Natural killer cell (primary cell): ENCODE data around the gene TRAF7. TPM values are rescaled to one million over a fixed set of nuclear protein-coding genes. Genes with fewer than 3 reads are reported as not detected.

Experiments used
- ATAC-seq, 3 donors: fragments of 150-1000 bp in 2 of 3; fragments of 200-7000 bp in 1 of 3; cut with Tn5 transposase; 1 replicate in 1 of 3; 2 replicates in 2 of 3; pipeline ENCODE4 v1.10.0; 2021; ENCODE audit warnings: mild to moderate bottlenecking in 2 of 3, moderate library complexity in 2 of 3
- DNase-seq, 2 donors: peaks; one replicate each; pipeline versions ENCODE4 v3.0.0 to v3.0.0-alpha.2; 2013 to 2021; ENCODE audit warnings: mixed read lengths in 1 of 2
- H3K27ac ChIP-seq: one replicate; pipeline ENCODE4 v1.5.1; 2013; ENCODE audit warnings: mild to moderate bottlenecking, low read length
- H3K27me3 ChIP-seq: one replicate; pipeline ENCODE4 v1.6.1; 2013; ENCODE audit warnings: low read length; ENCODE audit not compliant: control insufficient read depth, insufficient read depth
- H3K36me3 ChIP-seq: one replicate; pipeline ENCODE4 v1.6.1; 2013; ENCODE audit warnings: low read length; ENCODE audit not compliant: control insufficient read depth, insufficient read depth
- H3K4me1 ChIP-seq: one replicate; pipeline ENCODE4 v1.6.1; 2013; ENCODE audit warnings: low read length; ENCODE audit not compliant: control insufficient read depth, insufficient read depth
- H3K4me3 ChIP-seq: one replicate; pipeline ENCODE4 v1.5.1; 2013; ENCODE audit warnings: low read length
- H3K9me3 ChIP-seq: one replicate; pipeline ENCODE4 v1.6.1; 2013; ENCODE audit warnings: low read length; ENCODE audit not compliant: control insufficient read depth, insufficient read depth
- H3K27ac Mint-ChIP-seq, 2 donors: one replicate each; pipeline ENCODE4 v1.8.0; 2022; ENCODE audit warnings: mild to moderate bottlenecking in 2 of 2, mixed read lengths in 2 of 2, moderate library complexity in 1 of 2
- H3K27me3 Mint-ChIP-seq, 2 donors: one replicate each; pipeline ENCODE4 v1.8.0; 2022; ENCODE audit warnings: low read depth in 2 of 2, mixed read lengths in 2 of 2
- H3K36me3 Mint-ChIP-seq: one replicate; pipeline ENCODE4 v1.8.0; 2022; ENCODE audit warnings: mixed read lengths
- H3K4me1 Mint-ChIP-seq, 2 donors: one replicate each; pipeline ENCODE4 v1.8.0; 2022; ENCODE audit warnings: mixed read lengths in 2 of 2
- H3K4me3 Mint-ChIP-seq: one replicate; pipeline ENCODE4 v1.8.0; 2022; ENCODE audit warnings: mild to moderate bottlenecking, moderate library complexity, mixed read lengths
- H3K9me3 Mint-ChIP-seq, 2 donors: one replicate each; pipeline ENCODE4 v1.8.0; 2022; ENCODE audit warnings: mixed read lengths in 2 of 2
- CTCF ChIP-seq: fragments of 200-600 bp; IDR thresholded peaks from one replicate; pipeline ENCODE4 v1.8.0; 2022; ENCODE audit warnings: antibody characterized with exemption
- WGBS: methylation state at CpG from one replicate; pipeline ENCODE4 v1.1.7; 2013; ENCODE audit warnings: missing lambda C conversion rate; ENCODE audit not compliant: insufficient coverage; 5-methylcytosine and 5-hydroxymethylcytosine counted together
- intact Hi-C: fragments of 100-400 bp; cut with micrococcal nuclease; formaldehyde crosslinking; loops from one replicate; pipeline ENCODE4 v1.14.2; 2022
- total RNA-seq, 4 donors: library from RNA; stranded (reverse); fragments of 120-200 nt in 1 of 4; gene quantifications; one replicate each; pipeline versions ENCODE4 v1.2.3 to v1.2.4, GENCODE V29; 2013 to 2022

TRAF7 gene
- total RNA-seq, 3 donors from 2014 or later (not counting 1 experiment from before 2014, with no cell fraction given): 29.3 to 39.1 (median 37.3) TPM

GRCh38 chr16:2155977-2156848, 631 bp downstream of the TRAF7 start:
- no peak for TF ChIP-seq CTCF
- Mint-ChIP-seq H3K36me3 (no peaks in the 10 kb centered on the region), H3K4me3 (peak overlapping the region; percentile 97), H3K9me3 (no peaks in the 10 kb centered on the region), H3K27me3 (no peaks in the 10 kb centered on the region), H3K27ac (peak overlapping the region; percentile 87), H3K4me1 (peaks cover 30 to 60% of the 10 kb centered on the region in 2 donors)
- Histone ChIP-seq H3K27ac (peak overlapping the region; percentile 41), H3K36me3 (peaks cover 4% of the 10 kb centered on the region), H3K4me1 (peaks cover 68% of the 10 kb centered on the region), H3K4me3 (peak overlapping the region; percentile 61), H3K9me3 (no peaks in the 10 kb centered on the region), H3K27me3 (no peaks in the 10 kb centered on the region)
- WGBS: 10% methylated on average over 46 of the region's 47 CpGs
- DNase-seq: peak in 1 of 2 donors; percentile 42
- intact Hi-C loops: loop anchor here (1.0 to 10.0 kb wide), 3 partner anchors 59 to 133 kb away; partner anchors contain the start of genes BRICD5, NTHL1, PGP and TSC2
- ATAC-seq: no peak

- H3K27me3 Mint-ChIP-seq: no peaks in the 10 kb centered on the region
- H3K9me3 Mint-ChIP-seq: no peaks in the 10 kb centered on the region
- intact Hi-C loops: loop anchor here (10.0 kb wide), 1 partner anchor 58 kb away; the partner anchor contains the start of genes BRICD5 and PGP
- H3K4me1 Mint-ChIP-seq: peaks cover 30 to 58% of the 10 kb centered on the region in 2 donors
- no peak overlapping the region for H3K4me3 ChIP-seq
- DNase-seq (no peak), ATAC-seq (no peak)
- no peaks in the 10 kb centered on the region for H3K27me3 ChIP-seq
- no peaks in the 10 kb centered on the region for H3K36me3 Mint-ChIP-seq
- no peak overlapping the region for H3K27ac ChIP-seq
- 77% methylated on average over 5 of the region's 5 CpGs for WGBS
- peaks cover 68% of the 10 kb centered on the region for H3K4me1 ChIP-seq
- no peak for TF ChIP-seq CTCF
- no peaks in the 10 kb centered on the region for H3K36me3 ChIP-seq
- H3K27ac Mint-ChIP-seq: peak overlapping the region; percentile 87
- H3K4me3 Mint-ChIP-seq: peak overlapping the region; percentile 97
- H3K9me3 ChIP-seq: no peaks in the 10 kb centered on the region
Measured at GRCh38 chr16:2156849-2157224, 1.3 kb downstream of the TRAF7 start.

GRCh38 chr16:2157480-2158261, 2.1 kb downstream of the TRAF7 start:
- Mint-ChIP-seq H3K36me3 (no peaks in the 10 kb centered on the region), H3K27me3 (no peaks in the 10 kb centered on the region), H3K4me1 (peaks cover 30 to 59% of the 10 kb centered on the region in 2 donors), H3K9me3 (no peaks in the 10 kb centered on the region), H3K4me3 (peak overlapping the region; percentile 58), H3K27ac (no peak overlapping the region)
- 96% methylated on average over 27 of the region's 27 CpGs for WGBS
- intact Hi-C loops: loop anchor here (10.0 kb wide), 1 partner anchor 57 kb away; the partner anchor contains the start of genes BRICD5 and PGP
- no peaks in the 10 kb centered on the region for H3K36me3 ChIP-seq
- H3K9me3 ChIP-seq: no peaks in the 10 kb centered on the region
- no peaks in the 10 kb centered on the region for H3K27me3 ChIP-seq
- no peak for DNase-seq
- peaks cover 60% of the 10 kb centered on the region for H3K4me1 ChIP-seq
- no peak overlapping the region for H3K4me3 ChIP-seq
- no peak overlapping the region for H3K27ac ChIP-seq
- no peak for TF ChIP-seq CTCF
- ATAC-seq: no peak
